Smooth muscle cell (in vitro differentiated cells): ENCODE data around the gene C9orf43. TPM values are rescaled to one million over a fixed set of nuclear protein-coding genes. Genes with fewer than 3 reads are reported as not detected.

ENCODE experiments used
- DNase-seq: peaks from one replicate; lab custom pipeline; 2025; ENCODE audit not compliant: unreplicated experiment; lab: John Stamatoyannopoulos, UW
- H2AFZ ChIP-seq: fragments of 200-600 bp; sonication (generic); 2 replicates; pipeline ENCODE4 v1.6.0; 2016; ENCODE audit warnings: antibody characterized with exemption, low read depth, mild to moderate bottlenecking
- H3F3A ChIP-seq: fragments of 200-600 bp; sonication (generic); 2 replicates; pipeline ENCODE4 v1.6.0; 2017; ENCODE audit warnings: antibody characterized with exemption, low read depth
- H3K27ac ChIP-seq: fragments of 200-600 bp; sonication (generic); 2 replicates; pipeline ENCODE4 v1.5.1; 2016; ENCODE audit warnings: low read depth, mild to moderate bottlenecking
- H3K27me3 ChIP-seq: fragments of 200-600 bp; sonication (generic); 2 replicates; pipeline ENCODE4 v1.6.1; 2016; ENCODE audit warnings: low read depth, mild to moderate bottlenecking
- H3K36me3 ChIP-seq: fragments of 200-600 bp; sonication (generic); 2 replicates; pipeline ENCODE4 v1.5.1; 2016; ENCODE audit warnings: low read depth
- H3K4me1 ChIP-seq: fragments of 200-600 bp; sonication (generic); 2 replicates; pipeline ENCODE4 v1.5.1; 2016; ENCODE audit warnings: low read depth
- H3K4me2 ChIP-seq: fragments of 200-600 bp; sonication (generic); 2 replicates; pipeline ENCODE4 v1.6.0; 2016; ENCODE audit warnings: mild to moderate bottlenecking
- H3K4me3 ChIP-seq: fragments of 200-600 bp; sonication (generic); 2 replicates; pipeline ENCODE4 v1.5.1; 2016; ENCODE audit warnings: mild to moderate bottlenecking
- H3K79me2 ChIP-seq: fragments of 200-600 bp; sonication (generic); 2 replicates; pipeline ENCODE4 v1.6.0; 2016; ENCODE audit warnings: low read depth, mild to moderate bottlenecking
- H3K9ac ChIP-seq: fragments of 200-600 bp; sonication (generic); 2 replicates; pipeline ENCODE4 v1.6.0; 2016; ENCODE audit warnings: low read depth
- H3K9me3 ChIP-seq: fragments of 200-600 bp; sonication (generic); replicated peaks from 2 replicates; pipeline ENCODE4 v1.5.1; 2016; ENCODE audit warnings: low read depth
- H4K20me1 ChIP-seq: fragments of 200-600 bp; sonication (generic); 2 replicates; pipeline ENCODE4 v1.6.0; 2016; ENCODE audit warnings: low read depth
- WGBS: methylation state at CpG from one replicate; pipeline ENCODE4 v1.1.7; 2016; ENCODE audit warnings: low lambda C conversion rate; 5-methylcytosine and 5-hydroxymethylcytosine counted together
- polyA plus RNA-seq: library from polyadenylated mRNA; unstranded; fragments of >200 nt; fragmentation: Nextera tagmentation; extraction: Ambion mirVana; gene quantifications from 2 replicates; pipeline ENCODE4 v1.2.1, GENCODE V29; 2016
- total RNA-seq: library from RNA; depleted of rRNA; stranded (reverse); fragments of >200 nt; gene quantifications from 2 replicates; pipeline ENCODE4 v1.2.3, GENCODE V29; 2014
- TF ChIP-seq, protein P1 (sequence below): fragments of 200-600 bp; sonication (generic); IDR thresholded peaks from 2 replicates; pipeline ENCODE4 v1.5.1; 2017; ENCODE audit warnings: borderline replicate concordance, mild to moderate bottlenecking, antibody characterized with exemption; ENCODE audit not compliant: insufficient read depth, poor library complexity, severe bottlenecking

C9orf43 gene
- total and polyA plus RNA-seq, 2 experiments from 2014 or later = 2.0 TPM; not detected in 1

DNA sequence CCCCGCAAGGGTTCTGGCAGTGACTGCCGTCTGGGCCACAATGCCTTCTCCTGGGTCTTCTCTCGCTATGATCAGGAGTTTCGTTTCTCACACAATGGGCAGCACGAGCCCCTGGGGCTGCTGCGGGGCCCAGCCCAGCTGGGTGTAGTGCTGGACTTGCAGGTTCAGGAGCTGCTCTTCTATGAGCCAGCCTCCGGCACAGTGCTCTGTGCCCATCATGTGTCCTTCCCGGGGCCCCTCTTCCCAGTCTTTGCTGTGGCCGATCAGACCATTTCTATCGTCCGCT lies 40.7 kb upstream of the C9orf43 start:
- H3K79me2 ChIP-seq = no peaks in the 10 kb centered on the region
- no peaks in the 10 kb centered on the region for H3K4me1 ChIP-seq
- whole genome bisulfite sequencing = 89% methylated on average over 11 of the region's 11 CpGs
- no peaks in the 10 kb centered on the region for H3K27me3 ChIP-seq
- H3K4me2 ChIP-seq = no peak overlapping the region
- no peaks in the 10 kb centered on the region for H3K36me3 ChIP-seq
- no peak overlapping the region for H3K4me3 ChIP-seq
- no peaks in the 10 kb centered on the region for H4K20me1 ChIP-seq
- no peak for DNase-seq
- no peaks in the 10 kb centered on the region for H3K9me3 ChIP-seq
- H3K9ac ChIP-seq = no peak overlapping the region
- no peak overlapping the region for H2AFZ ChIP-seq
- no peak overlapping the region for H3K27ac ChIP-seq
- H3F3A ChIP-seq = no peaks in the 10 kb centered on the region
- TF ChIP-seq, protein P1, sequence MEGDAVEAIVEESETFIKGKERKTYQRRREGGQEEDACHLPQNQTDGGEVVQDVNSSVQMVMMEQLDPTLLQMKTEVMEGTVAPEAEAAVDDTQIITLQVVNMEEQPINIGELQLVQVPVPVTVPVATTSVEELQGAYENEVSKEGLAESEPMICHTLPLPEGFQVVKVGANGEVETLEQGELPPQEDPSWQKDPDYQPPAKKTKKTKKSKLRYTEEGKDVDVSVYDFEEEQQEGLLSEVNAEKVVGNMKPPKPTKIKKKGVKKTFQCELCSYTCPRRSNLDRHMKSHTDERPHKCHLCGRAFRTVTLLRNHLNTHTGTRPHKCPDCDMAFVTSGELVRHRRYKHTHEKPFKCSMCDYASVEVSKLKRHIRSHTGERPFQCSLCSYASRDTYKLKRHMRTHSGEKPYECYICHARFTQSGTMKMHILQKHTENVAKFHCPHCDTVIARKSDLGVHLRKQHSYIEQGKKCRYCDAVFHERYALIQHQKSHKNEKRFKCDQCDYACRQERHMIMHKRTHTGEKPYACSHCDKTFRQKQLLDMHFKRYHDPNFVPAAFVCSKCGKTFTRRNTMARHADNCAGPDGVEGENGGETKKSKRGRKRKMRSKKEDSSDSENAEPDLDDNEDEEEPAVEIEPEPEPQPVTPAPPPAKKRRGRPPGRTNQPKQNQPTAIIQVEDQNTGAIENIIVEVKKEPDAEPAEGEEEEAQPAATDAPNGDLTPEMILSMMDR = no peak

DNA sequence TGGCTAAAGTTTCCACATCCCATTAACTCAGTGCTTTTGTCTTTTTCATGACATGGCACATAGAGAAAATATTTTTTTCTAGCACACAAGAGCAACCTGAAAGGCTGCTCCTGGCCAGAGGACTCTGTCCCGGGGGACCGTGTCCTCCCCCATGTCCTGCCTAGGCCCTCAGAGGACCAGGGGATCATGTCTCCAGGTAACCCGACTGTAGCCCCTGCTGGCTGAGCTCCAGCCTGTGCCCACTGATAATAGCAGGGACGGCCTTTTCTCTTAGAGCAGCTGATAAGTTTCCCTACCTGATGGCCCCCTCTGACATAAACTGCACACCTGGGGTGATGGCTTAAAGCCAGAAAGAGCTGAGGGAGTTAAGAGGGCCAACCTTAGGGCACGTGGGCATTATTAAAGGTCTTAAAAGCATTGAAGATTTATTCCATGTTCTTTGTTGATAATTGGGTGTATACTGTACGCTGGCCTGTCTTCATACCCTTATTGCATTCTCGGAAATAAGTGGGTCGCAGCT lies 39.7 kb upstream of the C9orf43 start:
- Histone ChIP-seq H4K20me1 (no peaks in the 10 kb centered on the region), H3F3A (no peaks in the 10 kb centered on the region), H3K9ac (no peak overlapping the region), H3K36me3 (no peaks in the 10 kb centered on the region), H3K4me2 (no peak overlapping the region), H3K27me3 (no peaks in the 10 kb centered on the region), H3K9me3 (no peaks in the 10 kb centered on the region), H3K27ac (no peak overlapping the region), H2AFZ (no peak overlapping the region), H3K4me3 (no peak overlapping the region), H3K4me1 (no peaks in the 10 kb centered on the region), H3K79me2 (no peaks in the 10 kb centered on the region)
- WGBS = 87% methylated on average over 8 of the region's 8 CpGs
- TF ChIP-seq, protein P1 = no peak
- no peak for DNase-seq

GRCh38 chr9:113372059-113372458 lies 38.5 kb upstream of the C9orf43 start:
- Histone ChIP-seq H3K27me3 (no peaks in the 10 kb centered on the region), H3K36me3 (no peaks in the 10 kb centered on the region), H4K20me1 (no peaks in the 10 kb centered on the region), H3K27ac (no peak overlapping the region), H3K9ac (no peak overlapping the region), H2AFZ (no peak overlapping the region), H3F3A (no peaks in the 10 kb centered on the region), H3K4me1 (no peaks in the 10 kb centered on the region), H3K4me2 (no peak overlapping the region), H3K79me2 (no peaks in the 10 kb centered on the region), H3K9me3 (no peaks in the 10 kb centered on the region), H3K4me3 (no peak overlapping the region)
- WGBS = 93% methylated on average over 5 of the region's 5 CpGs
- DNase-seq = no peak
- TF ChIP-seq, protein P1 = no peak

DNA sequence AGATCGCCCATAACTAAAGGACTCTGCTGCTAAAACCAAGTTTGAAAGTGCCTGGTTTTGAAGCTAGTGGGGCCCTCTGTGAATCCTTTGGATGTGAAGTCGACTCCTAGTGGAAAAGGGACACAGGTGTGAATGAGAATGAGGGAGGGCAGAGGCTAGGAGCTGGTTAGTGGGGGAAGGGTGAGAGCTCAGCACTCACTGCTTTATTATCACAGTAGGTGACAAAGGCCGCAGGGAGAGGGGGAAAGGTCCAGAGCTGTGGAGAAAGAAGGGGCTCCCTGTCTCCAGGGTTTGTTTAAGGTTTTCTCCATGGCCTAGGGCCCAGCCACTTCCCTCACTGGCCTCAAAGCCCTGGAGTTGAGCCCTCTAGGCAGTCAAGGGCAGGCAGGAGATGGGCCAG lies 37.3 kb upstream of the C9orf43 start:
- no peak for DNase-seq
- Histone ChIP-seq H3K36me3 (no peaks in the 10 kb centered on the region), H3K4me2 (no peak overlapping the region)

More for the DNA sequence above, 37.3 kb upstream of the C9orf43 start:
- TF ChIP-seq, protein P1 = no peak
- H3K79me2 ChIP-seq = no peaks in the 10 kb centered on the region
- H3K27ac ChIP-seq = no peak overlapping the region
- H3K4me3 ChIP-seq = no peak overlapping the region
- H3K4me1 ChIP-seq = no peaks in the 10 kb centered on the region
- no peak overlapping the region for H2AFZ ChIP-seq
- no peak overlapping the region for H3K9ac ChIP-seq
- H3K27me3 ChIP-seq = no peaks in the 10 kb centered on the region
- no peaks in the 10 kb centered on the region for H3F3A ChIP-seq
- H4K20me1 ChIP-seq = no peaks in the 10 kb centered on the region
- no peaks in the 10 kb centered on the region for H3K9me3 ChIP-seq
- WGBS = 93% methylated on average over 3 of the region's 3 CpGs
